ENCODE data around the gene CASZ1.

Gene CASZ1

DNA sequence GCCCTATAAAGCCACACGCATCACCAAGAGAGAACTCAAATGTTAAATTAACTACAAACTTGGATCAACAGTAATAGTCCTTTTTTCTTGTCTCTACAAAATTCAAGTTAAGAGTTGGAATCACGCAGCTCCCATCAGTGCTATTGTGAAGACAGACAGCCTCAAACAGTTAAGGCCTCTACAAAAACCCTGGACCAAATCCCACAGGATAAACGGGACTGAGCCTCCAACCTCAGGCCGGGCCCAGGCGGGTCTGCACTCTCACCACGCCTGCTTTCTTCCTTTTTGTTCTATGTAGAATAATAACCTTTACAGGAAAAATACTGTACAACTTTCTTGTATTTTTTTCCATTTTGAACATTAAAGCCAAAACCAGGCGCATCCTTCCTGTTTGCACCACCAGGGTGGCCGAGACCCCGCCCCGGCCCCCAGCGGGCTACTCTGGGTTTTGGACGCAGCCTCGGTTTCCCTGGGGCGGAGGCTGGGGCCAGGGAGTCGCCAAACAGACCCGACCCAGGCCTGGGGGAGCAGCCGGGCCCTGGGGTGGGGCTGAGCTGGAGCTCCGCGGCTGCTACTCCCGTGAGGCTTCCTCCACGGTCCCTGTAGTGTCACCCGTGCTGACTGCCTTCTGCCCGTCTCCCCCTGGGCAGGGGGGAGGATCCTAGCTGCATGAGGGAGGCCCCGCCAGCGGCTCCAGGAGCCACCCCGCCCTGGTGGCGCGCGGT is 158.4 kb downstream of the CASZ1 start:
- H3K27ac Mint-ChIP-seq = peak overlapping the region in 1 of 3 experiments; percentile 49
- H3K36me3 Mint-ChIP-seq (ENCODE audit: low read depth) = peaks cover 4% of the 10 kb centered on the region
- H3K4me1 Mint-ChIP-seq = peaks cover 16% of the 10 kb centered on the region
- H3K9me3 Mint-ChIP-seq = no peaks in the 10 kb centered on the region
- peaks cover 33% of the 10 kb centered on the region for H3K27me3 Mint-ChIP-seq (ENCODE audit: low read depth)
- TF ChIP-seq, protein P1, sequence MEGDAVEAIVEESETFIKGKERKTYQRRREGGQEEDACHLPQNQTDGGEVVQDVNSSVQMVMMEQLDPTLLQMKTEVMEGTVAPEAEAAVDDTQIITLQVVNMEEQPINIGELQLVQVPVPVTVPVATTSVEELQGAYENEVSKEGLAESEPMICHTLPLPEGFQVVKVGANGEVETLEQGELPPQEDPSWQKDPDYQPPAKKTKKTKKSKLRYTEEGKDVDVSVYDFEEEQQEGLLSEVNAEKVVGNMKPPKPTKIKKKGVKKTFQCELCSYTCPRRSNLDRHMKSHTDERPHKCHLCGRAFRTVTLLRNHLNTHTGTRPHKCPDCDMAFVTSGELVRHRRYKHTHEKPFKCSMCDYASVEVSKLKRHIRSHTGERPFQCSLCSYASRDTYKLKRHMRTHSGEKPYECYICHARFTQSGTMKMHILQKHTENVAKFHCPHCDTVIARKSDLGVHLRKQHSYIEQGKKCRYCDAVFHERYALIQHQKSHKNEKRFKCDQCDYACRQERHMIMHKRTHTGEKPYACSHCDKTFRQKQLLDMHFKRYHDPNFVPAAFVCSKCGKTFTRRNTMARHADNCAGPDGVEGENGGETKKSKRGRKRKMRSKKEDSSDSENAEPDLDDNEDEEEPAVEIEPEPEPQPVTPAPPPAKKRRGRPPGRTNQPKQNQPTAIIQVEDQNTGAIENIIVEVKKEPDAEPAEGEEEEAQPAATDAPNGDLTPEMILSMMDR (IDR thresholded peaks at IDR 0.05; ENCODE audit: unreplicated experiment in 3 of 3) = no peak
- no peak overlapping the region for H3K4me3 Mint-ChIP-seq

DNA sequence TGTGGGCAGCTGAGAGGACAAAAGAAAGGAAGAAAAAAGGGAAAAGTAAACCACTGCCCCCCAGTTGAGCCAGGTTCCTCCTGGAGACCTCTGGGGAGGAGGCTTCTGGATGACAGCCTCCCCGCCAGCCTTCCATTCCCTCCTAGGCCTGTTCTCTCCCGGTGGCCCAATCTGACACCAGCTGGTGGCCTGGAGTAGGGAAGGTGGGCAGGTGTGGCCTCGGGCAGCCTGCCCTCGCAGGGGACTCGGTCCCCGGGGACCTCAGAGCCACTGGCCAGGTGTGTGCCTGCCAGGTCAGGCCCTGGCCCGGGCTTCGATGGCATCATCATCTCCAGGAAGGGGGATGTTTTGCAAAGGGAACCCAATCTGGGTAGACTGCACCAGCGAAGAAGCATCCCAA is 159.0 kb downstream of the CASZ1 start:
- TF ChIP-seq, protein P1 (IDR thresholded peaks at IDR 0.05; ENCODE audit: unreplicated experiment in 3 of 3) = no peak
- peaks cover 19% of the 10 kb centered on the region for H3K4me1 Mint-ChIP-seq
- H3K36me3 Mint-ChIP-seq (ENCODE audit: low read depth) = peaks cover 4% of the 10 kb centered on the region
- no peak overlapping the region for H3K27ac Mint-ChIP-seq
- H3K27me3 Mint-ChIP-seq (ENCODE audit: low read depth) = peaks cover 33% of the 10 kb centered on the region
- H3K9me3 Mint-ChIP-seq = no peaks in the 10 kb centered on the region
- H3K4me3 Mint-ChIP-seq = peak overlapping the region in 2 of 3 experiments; percentile 39 to 59

DNA sequence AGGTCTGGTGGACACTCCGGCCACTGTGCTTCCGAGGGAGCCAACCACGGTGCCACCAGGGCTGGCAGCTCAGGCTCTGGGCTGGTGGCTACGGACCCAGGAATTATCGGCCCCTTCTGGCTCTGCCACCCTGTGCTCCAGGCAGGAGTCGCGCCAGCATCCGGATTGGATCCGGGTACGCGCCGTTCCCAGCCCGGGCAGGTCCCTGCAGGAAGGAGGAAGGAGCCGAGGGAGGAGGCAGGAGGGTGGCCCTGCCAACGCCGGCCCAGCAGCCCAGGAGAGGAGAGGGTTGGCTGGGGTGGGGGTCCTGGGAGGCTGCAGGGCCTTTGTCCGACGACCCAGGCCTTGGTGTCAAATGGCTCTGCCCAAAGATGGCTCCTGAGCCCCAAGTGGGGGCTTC is 160.5 kb downstream of the CASZ1 start:
- H3K27ac Mint-ChIP-seq = no peak overlapping the region
- peaks cover 22% of the 10 kb centered on the region for H3K4me1 Mint-ChIP-seq
- H3K27me3 Mint-ChIP-seq (ENCODE audit: low read depth) = peaks cover 25% of the 10 kb centered on the region
- no peak overlapping the region for H3K4me3 Mint-ChIP-seq
- peaks cover 4% of the 10 kb centered on the region for H3K36me3 Mint-ChIP-seq (ENCODE audit: low read depth)
- TF ChIP-seq, protein P1 (IDR thresholded peaks at IDR 0.05; ENCODE audit: unreplicated experiment in 3 of 3) = no peak
- no peaks in the 10 kb centered on the region for H3K9me3 Mint-ChIP-seq

DNA sequence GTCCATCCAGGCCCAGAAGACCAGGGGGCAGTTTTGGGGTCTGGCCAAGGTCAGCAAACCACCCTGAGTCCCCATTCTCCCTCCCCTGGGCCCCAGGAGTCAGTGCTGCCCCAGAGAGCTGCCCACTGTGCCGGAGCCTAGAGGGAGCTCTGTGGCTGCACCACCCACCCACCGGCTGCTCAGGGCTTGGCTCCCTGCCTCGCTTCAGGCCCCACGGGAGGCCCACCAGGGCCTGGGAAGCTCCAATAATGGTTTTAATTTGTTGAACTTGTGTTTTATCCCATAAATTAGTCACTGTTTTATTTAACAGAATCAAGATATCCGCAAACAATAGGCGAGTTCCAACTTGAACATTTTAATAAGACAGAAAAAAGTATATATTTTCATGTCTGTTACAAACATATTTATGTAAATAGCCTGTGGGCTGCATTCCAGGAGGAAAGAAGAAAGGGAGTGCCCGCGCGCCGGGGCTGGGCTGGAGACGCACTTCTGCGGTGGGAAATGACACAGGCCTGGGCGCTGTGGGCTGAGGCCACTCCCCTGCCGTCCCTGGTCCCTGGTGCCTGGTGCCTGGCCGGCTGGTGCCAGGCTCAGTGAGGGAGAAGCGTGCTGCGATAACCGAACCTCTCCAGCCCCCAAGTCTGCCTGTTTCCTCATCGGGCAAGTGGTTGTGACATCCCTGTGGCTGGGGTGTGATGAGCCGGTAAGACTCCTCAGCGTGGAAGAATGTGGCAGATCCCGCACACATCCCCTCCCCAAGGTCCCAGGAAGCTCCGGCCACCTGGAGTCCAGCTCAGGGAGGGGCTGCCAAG is 161.2 kb downstream of the CASZ1 start:
- H3K4me3 Mint-ChIP-seq = no peak overlapping the region
- H3K36me3 Mint-ChIP-seq (ENCODE audit: low read depth) = peaks cover 7% of the 10 kb centered on the region
- H3K27ac Mint-ChIP-seq = peak overlapping the region in 1 of 3 experiments; percentile 66
- H3K27me3 Mint-ChIP-seq (ENCODE audit: low read depth) = peaks cover 22% of the 10 kb centered on the region
- H3K9me3 Mint-ChIP-seq = no peaks in the 10 kb centered on the region
- TF ChIP-seq, protein P1 (IDR thresholded peaks at IDR 0.05; ENCODE audit: unreplicated experiment in 3 of 3) = no peak
- peaks cover 28% of the 10 kb centered on the region for H3K4me1 Mint-ChIP-seq

DNA sequence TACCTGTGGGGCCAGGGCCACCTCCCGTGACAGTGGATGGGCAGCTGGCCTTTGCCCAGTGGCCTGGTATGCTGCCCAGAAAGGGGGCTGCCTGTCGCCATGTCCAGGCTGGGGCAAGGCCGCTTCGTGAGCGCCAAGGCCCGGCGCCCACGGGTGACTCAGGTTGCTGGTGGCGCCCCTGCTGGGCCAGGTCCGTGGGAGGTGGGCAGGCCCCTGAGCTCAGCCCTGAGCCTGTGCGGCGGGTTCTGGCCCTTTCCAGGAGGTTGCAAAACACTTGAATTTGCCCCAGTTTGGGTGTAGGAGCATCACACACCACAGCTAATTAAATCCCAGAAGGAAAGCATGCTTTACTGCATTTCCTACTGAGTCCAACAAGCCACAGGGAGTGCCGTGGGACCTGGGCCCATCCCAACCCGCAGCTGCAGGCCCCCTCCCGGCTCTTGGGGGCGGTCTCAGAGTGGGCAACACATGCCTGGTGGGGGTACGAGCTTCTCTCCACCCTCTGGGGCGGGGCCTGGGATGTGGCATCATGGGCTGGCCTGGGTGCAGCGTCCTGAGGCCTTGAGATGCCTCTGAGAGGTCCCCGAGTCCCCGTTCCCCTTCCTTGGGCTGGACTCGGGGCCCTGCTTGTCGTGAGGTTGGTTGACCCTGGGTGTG is 161.9 kb downstream of the CASZ1 start:
- Mint-ChIP-seq H3K4me1 (peaks cover 29% of the 10 kb centered on the region), H3K4me3 (no peak overlapping the region), H3K27ac (peak overlapping the region in 1 of 3 experiments; percentile 66), H3K36me3 (ENCODE audit: low read depth) (peaks cover 8% of the 10 kb centered on the region), H3K27me3 (ENCODE audit: low read depth) (peaks cover 19% of the 10 kb centered on the region), H3K9me3 (no peaks in the 10 kb centered on the region)
- TF ChIP-seq, protein P1 (IDR thresholded peaks at IDR 0.05; ENCODE audit: unreplicated experiment in 3 of 3) = no peak

Data from nephron (organoid).